Lung (tissue), 12 donors: Measurements from ENCODE around the gene MRTFB. TPM values are rescaled to one million over a fixed set of nuclear protein-coding genes. Genes with fewer than 3 reads are reported as not detected.

Experiments used
- ATAC-seq: fragments of 200-7000 bp; cut with Tn5 transposase; one replicate; pipeline ENCODE4 v1.9.1; 2020; ENCODE audit warnings: moderate number of reproducible peaks; ENCODE audit not compliant: insufficient read depth, low FRiP score
- DNase-seq, 3 donors: peaks; one replicate each; pipeline ENCODE4 v3.0.0-alpha.2; 2013 to 2017
- H3K27ac ChIP-seq, 2 donors: one replicate each; pipeline ENCODE4 v1.5.1; 2013; ENCODE audit warnings: mild to moderate bottlenecking in 2 of 2, moderate library complexity in 2 of 2, control low read depth in 1 of 2, inconsistent platforms in 1 of 2, low read depth in 1 of 2, low read length in 1 of 2
- H3K27me3 ChIP-seq, 3 donors: one replicate each; pipeline ENCODE4 v1.5.1; 2013; ENCODE audit warnings: low read length in 2 of 3; ENCODE audit not compliant: control insufficient read depth in 3 of 3, insufficient read depth in 3 of 3
- H3K36me3 ChIP-seq, 4 donors: one replicate each; pipeline ENCODE4 v1.5.1; 2013; ENCODE audit warnings: low read length in 4 of 4, mild to moderate bottlenecking in 1 of 4, moderate library complexity in 1 of 4; ENCODE audit not compliant: control insufficient read depth in 4 of 4, insufficient read depth in 4 of 4
- H3K4me1 ChIP-seq, 5 donors: one replicate each; pipeline ENCODE4 v1.5.1; 2013; ENCODE audit warnings: low read length in 5 of 5, mild to moderate bottlenecking in 2 of 5, moderate library complexity in 1 of 5; ENCODE audit not compliant: control insufficient read depth in 5 of 5, insufficient read depth in 5 of 5
- H3K4me3 ChIP-seq: one replicate; pipeline ENCODE4 v1.5.1; 2013; ENCODE audit warnings: mild to moderate bottlenecking, control low read depth, moderate library complexity
- H3K9ac ChIP-seq, 2 donors: one replicate each; pipeline ENCODE4 v1.5.1; 2013; ENCODE audit warnings: low read length in 2 of 2, control low read depth in 1 of 2; ENCODE audit not compliant: insufficient read depth in 1 of 2
- H3K9me3 ChIP-seq, 4 donors: one replicate each; pipeline ENCODE4 v1.5.1; 2013; ENCODE audit warnings: low read length in 3 of 4, mild to moderate bottlenecking in 1 of 4, moderate library complexity in 1 of 4; ENCODE audit not compliant: control insufficient read depth in 4 of 4, insufficient read depth in 3 of 4
- WGBS, 2 donors: extraction: QIAGEN DNeasy Blood & Tissue Kit; methylation state at CpG; one replicate each; pipeline ENCODE4 v1.1.7; 2013; 5-methylcytosine and 5-hydroxymethylcytosine counted together
- polyA plus RNA-seq, 2 donors: library from polyadenylated mRNA; stranded (reverse); fragments of 200-250 nt; gene quantifications; one replicate each; pipeline ENCODE4 v1.2.1, GENCODE V29; 2013
- total RNA-seq, 2 donors: library from RNA; depleted of rRNA in 1 of 2; stranded (reverse); fragments of >200 nt in 1 of 2; gene quantifications; one replicate each; pipeline ENCODE4 v1.2.1, GENCODE V29; 2014 to 2021
- TF ChIP-seq, protein P1 (sequence below): IDR thresholded peaks from 2 replicates; pipeline ENCODE4 v1.5.1; 2012; ENCODE audit warnings: mild to moderate bottlenecking; ENCODE audit errors: control extremely low read depth, extremely low read depth
- donor health status: control.
- donor health status: control.
- donor health status: Bipolar disorder and iron deficiency.
- donor health status: healthy.
- donor health status: DM: yes; HTN: yes; CAD: no.

Gene MRTFB
- total and polyA plus RNA-seq, 4 donors = 8.8 to 50.9 (median 27.8) TPM

GRCh38 chr16:14268073-14268472 is 197.0 kb downstream of the MRTFB start:
- H3K9ac ChIP-seq = no peak overlapping the region
- peaks cover 11 to 25% (median 14%) of the 10 kb centered on the region in 4 donors for H3K36me3 ChIP-seq
- no peaks in the 10 kb centered on the region for H3K27me3 ChIP-seq
- ATAC-seq = no peak
- no peak for DNase-seq
- TF ChIP-seq, protein P1, sequence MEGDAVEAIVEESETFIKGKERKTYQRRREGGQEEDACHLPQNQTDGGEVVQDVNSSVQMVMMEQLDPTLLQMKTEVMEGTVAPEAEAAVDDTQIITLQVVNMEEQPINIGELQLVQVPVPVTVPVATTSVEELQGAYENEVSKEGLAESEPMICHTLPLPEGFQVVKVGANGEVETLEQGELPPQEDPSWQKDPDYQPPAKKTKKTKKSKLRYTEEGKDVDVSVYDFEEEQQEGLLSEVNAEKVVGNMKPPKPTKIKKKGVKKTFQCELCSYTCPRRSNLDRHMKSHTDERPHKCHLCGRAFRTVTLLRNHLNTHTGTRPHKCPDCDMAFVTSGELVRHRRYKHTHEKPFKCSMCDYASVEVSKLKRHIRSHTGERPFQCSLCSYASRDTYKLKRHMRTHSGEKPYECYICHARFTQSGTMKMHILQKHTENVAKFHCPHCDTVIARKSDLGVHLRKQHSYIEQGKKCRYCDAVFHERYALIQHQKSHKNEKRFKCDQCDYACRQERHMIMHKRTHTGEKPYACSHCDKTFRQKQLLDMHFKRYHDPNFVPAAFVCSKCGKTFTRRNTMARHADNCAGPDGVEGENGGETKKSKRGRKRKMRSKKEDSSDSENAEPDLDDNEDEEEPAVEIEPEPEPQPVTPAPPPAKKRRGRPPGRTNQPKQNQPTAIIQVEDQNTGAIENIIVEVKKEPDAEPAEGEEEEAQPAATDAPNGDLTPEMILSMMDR = no peak
- no peak overlapping the region for H3K27ac ChIP-seq
- peaks cover 0 to 2% (median 0%) of the 10 kb centered on the region in 4 donors for H3K9me3 ChIP-seq
- WGBS, 2 donors = 96 to 97% methylated on average over 7 of the region's 7 CpGs
- H3K4me3 ChIP-seq = no peak overlapping the region
- no peaks in the 10 kb centered on the region for H3K4me1 ChIP-seq

DNA sequence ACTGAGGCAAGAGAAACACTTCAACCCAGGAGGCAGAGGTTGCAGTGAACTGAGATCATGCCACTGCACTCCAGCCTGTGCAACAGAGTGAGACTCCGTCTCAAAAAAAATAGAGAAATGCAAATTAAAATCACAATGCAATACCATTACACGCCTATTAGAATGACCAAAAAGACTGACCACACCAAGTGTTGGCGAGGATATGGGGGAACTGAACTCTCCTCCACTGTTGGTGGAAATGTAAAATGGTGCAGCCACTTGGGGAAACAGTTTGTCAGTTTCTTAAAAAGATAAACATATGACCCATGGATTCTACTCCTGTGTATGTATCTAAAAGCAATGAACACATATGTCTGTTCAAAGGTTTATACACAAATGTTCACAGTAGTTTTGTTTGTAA is 204.8 kb downstream of the MRTFB start:
- ATAC-seq = no peak
- H3K27ac ChIP-seq = no peak overlapping the region
- H3K36me3 ChIP-seq = no peaks in the 10 kb centered on the region
- H3K9me3 ChIP-seq = no peaks in the 10 kb centered on the region
- TF ChIP-seq, protein P1 = no peak
- H3K27me3 ChIP-seq = no peaks in the 10 kb centered on the region
- DNase-seq = no peak
- no peak overlapping the region for H3K4me3 ChIP-seq
- H3K4me1 ChIP-seq = no peaks in the 10 kb centered on the region
- H3K9ac ChIP-seq = no peak overlapping the region
- WGBS, 2 donors = 98% methylated on average over 3 of the region's 3 CpGs

- Histone ChIP-seq H3K9me3 (no peaks in the 10 kb centered on the region), H3K27ac (no peak overlapping the region), H3K9ac (no peak overlapping the region), H3K36me3 (no peaks in the 10 kb centered on the region), H3K4me3 (no peak overlapping the region), H3K27me3 (no peaks in the 10 kb centered on the region), H3K4me1 (no peaks in the 10 kb centered on the region)
- no peak for ATAC-seq
- peak in 2 of 3 donors; percentile 11 to 27 for DNase-seq
- 46 to 73% methylated on average over 2 of the region's 2 CpGs for WGBS, 2 donors
- TF ChIP-seq, protein P1 = no peak
Measured at GRCh38 chr16:14278749-14279148, 207.6 kb downstream of the MRTFB start.

GRCh38 chr16:14280541-14280940 is 209.4 kb downstream of the MRTFB start:
- Histone ChIP-seq H3K27ac (no peak overlapping the region), H3K4me3 (no peak overlapping the region), H3K4me1 (peaks cover 0 to 4% (median 0%) of the 10 kb centered on the region in 5 donors), H3K9me3 (no peaks in the 10 kb centered on the region), H3K36me3 (no peaks in the 10 kb centered on the region), H3K27me3 (no peaks in the 10 kb centered on the region), H3K9ac (no peak overlapping the region)
- TF ChIP-seq, protein P1 = no peak
- DNase-seq (no peak), ATAC-seq (no peak)
- WGBS, 2 donors = 92 to 98% methylated on average over 2 of the region's 2 CpGs
